GM21723 (cell line): ENCODE measurements around the gene SPTBN4.
"Not testable (repeated sequence)": the region's sequence is repeated elsewhere in the genome, so short reads cannot be mapped to it uniquely, and the experiment has no call there.

Experiments used
- ATAC-seq: cut with Tn5 transposase; IDR thresholded peaks from one replicate; pipeline ENCODE4 v1.9.1; 2021; ENCODE audit warnings: mild to moderate bottlenecking, moderate library complexity; ENCODE audit not compliant: unreplicated experiment

Gene SPTBN4

DNA sequence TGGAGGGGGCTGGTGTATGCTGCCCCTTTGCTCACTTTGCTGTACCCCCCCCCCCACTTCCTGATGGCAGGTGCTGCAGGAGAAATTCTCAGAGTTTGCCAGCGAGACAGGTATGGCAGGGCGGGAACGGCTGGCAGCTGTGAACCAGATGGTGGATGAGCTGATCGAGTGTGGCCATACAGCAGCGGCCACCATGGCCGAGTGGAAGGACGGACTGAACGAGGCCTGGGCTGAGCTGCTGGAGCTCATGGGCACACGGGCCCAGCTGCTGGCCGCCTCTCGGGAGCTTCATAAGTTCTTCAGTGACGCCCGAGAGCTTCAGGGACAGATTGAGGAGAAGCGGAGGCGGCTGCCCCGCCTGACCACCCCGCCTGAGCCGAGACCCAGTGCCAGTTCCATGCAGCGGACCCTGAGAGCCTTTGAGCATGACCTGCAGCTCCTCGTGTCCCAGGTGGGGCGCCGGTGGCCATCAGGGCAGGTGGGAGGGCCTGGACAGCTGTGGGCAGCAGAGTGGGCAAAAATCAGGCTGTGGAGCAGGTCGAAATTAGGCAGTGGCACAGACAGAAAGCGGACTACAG, 90.2 kb downstream of the SPTBN4 start:
- ATAC-seq, result no peak

DNA sequence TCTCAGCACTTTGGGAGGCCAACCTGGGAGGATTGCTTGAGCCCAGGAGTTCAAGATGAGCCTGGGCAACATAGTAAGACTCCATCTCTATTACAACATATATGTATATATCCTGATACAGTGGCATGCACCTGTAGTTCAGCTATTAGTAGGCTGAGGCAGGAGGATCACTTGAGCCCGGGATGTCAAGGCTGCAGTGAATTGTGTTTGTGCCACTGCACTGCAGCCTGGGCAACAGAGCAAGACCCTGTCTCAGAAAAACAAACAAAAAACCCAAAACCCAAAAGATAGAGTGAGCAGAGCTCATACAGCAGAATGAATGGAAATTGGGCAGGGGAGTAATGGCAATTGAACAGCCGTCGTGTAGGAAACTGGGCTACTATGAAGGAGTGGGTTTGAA, 92.6 kb downstream of the SPTBN4 start:
- no peak for ATAC-seq

DNA sequence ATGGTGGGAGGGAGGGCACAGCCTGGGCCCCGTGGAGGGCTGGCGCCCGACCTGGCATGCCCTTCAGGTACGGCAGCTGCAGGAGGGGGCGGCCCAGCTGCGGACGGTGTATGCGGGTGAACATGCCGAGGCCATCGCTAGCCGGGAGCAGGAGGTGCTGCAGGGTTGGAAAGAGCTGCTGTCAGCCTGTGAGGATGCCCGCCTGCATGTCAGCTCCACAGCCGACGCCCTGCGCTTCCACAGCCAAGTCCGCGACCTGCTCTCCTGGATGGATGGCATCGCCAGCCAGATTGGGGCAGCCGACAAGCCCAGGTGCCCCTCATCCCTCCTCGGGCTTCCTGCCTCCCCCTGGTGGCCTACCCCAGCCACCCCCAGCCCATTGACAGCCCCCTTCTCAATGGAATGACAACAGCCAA, 93.3 kb downstream of the SPTBN4 start:
- ATAC-seq, result no peak

DNA sequence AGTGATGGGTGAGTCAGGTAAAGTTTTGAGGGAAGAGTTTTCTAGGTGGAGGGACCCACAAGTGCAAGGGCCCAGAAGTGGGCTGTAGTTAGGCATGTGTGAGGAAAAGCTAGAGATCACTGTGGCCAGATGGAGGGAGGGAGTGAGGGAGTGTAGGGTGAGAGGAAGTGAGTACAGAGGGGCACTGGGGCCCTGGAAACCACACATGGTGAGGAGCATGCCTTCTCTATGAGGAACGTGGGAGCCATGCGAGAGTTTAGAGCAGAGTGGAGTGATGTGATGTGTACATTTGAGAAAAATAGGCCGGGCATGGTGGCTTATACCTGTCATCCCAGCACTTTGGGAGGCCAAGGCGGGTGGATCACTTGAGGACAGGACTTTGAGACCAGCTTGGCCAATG, 95.1 kb downstream of the SPTBN4 start:
- ATAC-seq, result no peak

- not testable (repeated sequence) for ATAC-seq
Observed at GRCh38 chr19:40564535-40564934, 97.7 kb downstream of the SPTBN4 start.

DNA sequence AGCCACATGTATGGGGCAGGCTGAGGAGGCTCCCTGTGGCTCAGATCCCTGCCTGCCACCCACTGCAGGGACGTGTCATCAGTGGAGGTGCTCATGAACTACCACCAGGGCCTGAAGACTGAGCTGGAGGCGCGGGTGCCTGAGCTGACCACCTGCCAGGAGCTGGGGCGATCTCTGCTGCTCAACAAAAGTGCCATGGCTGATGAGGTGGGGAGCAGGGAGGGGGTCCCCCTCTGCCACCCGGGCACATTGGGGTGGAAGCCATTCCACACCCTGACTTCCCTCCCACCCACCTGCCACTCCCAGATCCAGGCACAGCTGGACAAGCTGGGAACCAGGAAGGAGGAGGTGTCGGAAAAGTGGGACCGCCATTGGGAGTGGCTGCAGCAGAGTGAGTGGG, 98.6 kb downstream of the SPTBN4 start:
- ATAC-seq, result no peak

GRCh38 chr19:40565910-40566495, 99.2 kb downstream of the SPTBN4 start:
- ATAC-seq, result no peak

GRCh38 chr19:40567040-40567749, 100.4 kb downstream of the SPTBN4 start:
- ATAC-seq, result no peak

DNA sequence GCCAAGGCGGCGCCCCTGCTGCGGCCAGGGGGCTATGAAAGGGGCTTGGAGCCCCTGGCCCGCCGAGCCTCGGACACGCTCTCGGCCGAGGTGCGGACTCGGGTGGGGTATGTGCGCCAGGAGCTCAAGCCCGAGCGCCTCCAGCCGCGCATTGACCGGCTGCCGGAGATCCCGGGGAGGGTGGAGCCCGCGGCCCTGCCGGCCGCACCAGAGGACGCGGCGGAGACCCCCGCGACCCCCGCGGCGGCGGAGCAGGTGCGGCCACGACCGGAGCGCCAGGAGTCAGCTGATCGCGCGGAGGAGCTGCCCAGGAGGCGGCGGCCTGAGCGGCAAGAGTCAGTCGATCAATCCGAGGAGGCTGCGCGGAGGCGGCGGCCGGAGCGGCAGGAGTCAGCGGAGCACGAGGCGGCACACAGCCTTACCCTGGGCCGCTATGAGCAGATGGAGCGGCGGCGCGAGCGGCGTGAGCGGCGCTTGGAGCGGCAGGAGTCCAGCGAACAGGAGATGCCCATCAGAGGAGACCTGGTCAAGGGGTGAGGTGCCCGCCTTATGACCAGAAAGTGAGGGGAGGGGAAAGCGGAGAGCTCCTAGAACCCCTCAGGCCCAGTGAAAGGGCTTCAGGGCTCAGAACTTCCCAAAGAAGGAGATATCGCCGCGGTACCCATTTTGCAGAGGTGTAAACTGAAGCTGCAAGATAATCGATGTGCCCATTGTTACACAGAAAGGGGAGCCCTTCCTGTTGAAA, 101.1 kb downstream of the SPTBN4 start:
- no peak for ATAC-seq

GRCh38 chr19:40570313-40571004, 103.7 kb downstream of the SPTBN4 start:
- peak; percentile 84 for ATAC-seq

- ATAC-seq, result peak; percentile 3
Observed at GRCh38 chr19:40571005-40571318, 104.2 kb downstream of the SPTBN4 start.

DNA sequence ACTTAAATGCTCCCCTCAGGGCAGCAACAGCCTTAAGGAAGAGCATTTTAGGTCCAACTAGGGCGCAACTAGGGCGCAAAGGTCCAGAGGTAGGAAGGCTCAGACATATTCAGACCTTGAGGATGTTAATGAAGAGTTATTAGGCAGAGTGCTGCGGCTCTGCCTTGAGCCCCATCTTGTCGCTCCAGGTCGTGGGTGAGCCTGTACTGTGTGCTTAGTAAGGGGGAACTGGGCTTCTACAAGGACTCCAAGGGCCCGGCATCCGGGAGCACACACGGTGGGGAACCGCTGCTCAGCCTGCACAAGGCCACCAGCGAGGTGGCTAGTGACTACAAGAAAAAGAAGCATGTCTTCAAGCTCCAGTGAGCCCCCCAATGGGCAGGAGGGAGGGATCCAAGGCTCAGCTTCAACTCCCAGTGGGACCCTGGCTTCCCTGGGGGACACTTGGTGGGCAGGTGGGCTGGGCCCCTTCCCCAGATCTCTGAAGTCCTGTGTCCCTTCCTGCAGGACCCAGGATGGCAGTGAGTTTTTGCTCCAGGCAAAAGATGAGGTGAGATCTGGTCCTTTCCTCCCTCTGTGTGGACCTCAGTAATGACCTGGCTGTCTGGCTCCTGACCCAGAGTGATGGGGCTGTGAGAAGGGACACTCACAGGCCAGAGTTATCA, 105.2 kb downstream of the SPTBN4 start:
- no peak for ATAC-seq

GRCh38 chr19:40575326-40575725, 108.5 kb downstream of the SPTBN4 start:
- ATAC-seq, result no peak

DNA sequence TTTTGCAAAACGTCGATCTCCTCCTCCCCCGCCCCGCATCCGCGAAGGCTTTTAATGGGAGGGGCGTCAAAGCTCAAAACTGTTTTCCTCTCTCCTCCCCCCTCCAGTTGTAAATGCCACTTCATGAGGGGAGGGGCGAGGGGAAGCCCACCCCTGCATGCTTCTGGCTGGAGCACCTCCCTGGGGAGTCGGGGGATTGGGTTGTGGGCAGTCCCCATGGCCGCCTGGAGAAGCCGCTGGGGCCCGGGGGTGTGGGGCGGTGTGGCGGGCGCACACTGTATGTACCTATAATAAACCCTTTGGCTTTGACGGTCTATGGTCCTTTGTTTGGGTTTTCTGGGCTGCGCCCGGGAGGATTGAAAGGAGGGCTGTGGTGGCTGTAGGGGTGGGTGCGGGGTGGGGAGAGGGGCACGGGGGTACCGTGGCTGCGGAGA, 109.4 kb downstream of the SPTBN4 start:
- ATAC-seq, result peak; percentile 17

DNA sequence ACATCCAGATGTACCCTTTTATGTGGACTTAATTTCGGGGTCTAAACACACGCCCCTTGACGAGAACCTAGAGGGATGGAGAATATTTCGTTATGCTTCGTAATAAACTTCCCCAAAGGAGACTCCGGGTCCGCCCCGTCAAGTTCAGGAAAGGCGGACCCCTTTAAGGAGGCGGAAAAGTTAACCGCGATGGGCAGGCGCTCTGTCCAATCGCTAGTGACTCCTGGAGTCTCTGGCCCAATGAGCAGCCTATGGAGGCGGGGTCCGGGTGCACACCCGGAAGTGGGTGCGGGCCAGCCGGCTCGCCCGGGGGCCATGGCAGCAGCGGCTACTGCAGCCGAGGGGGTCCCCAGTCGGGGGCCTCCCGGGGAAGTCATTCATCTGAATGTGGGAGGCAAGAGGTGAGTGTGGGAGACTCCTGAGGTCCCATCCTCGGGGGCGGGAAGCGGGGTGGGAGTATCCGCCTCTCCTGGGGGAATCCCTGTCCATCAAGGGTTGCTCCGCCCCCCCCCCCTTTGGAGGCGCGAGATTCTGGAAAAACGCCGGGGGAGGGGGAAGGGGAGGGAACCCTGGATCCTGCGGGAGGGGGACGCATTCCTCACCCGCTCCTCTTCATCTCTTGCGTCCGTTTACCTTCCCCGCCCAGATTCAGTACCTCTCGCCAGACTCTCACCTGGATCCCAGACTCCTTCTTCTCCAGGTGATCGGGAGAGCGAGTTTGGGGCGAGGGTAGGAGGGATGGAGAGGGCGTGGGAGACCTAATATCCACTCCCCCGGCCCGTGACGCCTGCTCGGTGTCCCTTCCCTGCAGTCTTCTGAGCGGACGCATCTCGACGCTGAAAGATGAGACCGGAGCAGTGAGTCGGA, 110.0 kb downstream of the SPTBN4 start, which contains the start of gene SHKBP1:
SHKBP1 (plus strand) TSS at position 289 of the 867 bp plus-strand sequence; CDS start at position 316, 27 bp downstream.
- ATAC-seq, result peak; percentile 93

DNA sequence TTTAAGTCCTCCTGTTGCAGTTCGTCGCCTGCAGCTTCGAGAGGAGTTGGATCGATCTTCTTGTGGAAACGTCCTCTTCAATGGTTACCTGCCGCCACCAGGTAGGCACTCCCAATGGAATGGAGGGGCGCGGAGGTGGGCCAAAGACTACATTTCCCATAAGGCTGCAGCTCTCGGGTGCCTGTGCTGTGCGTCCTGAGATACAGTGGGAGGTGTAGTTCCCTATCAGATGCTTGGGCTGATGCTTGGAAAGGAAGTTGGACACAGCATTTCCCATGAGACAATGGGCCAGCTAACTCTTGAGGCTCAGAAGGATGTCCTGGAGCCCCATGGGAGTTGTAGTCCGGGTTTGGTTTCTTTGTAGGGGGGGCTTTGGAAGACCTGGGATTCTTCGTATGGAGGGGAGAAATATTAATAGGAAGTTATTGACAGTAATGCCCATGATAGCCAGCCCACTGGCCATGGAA, 111.7 kb downstream of the SPTBN4 start:
- ATAC-seq, result no peak

GRCh38 chr19:40580619-40581018, 113.8 kb downstream of the SPTBN4 start:
- ATAC-seq, result no peak

DNA sequence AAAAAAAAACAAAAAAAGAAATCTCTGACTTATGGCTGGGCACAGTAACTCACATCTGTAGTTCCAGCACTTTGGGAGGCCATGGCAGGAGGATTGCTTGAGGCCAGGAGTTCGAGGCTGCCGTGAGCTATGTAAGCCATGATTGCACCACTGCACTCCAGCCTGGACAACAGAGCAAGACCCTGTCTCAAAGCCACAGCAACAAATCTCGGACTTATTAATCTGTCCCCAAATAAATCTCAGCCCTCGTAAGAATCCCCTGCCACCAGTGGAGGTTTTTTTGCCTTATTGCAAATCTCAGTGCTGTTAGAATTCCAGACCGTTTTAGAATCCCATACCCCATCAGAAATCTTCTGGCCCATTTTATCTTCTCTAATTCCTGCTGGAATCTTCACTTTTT, 114.7 kb downstream of the SPTBN4 start:
- ATAC-seq, result no peak

- ATAC-seq, result no peak
Observed at GRCh38 chr19:40582467-40582866, 115.7 kb downstream of the SPTBN4 start.
